ENCODE measurements around the gene CAPSL.
"Not testable (repeated sequence)": the region's sequence is repeated elsewhere in the genome, so short reads cannot be mapped to it uniquely, and the experiment has no call there.

The CAPSL gene

GRCh38 chr5:35938568-35939227 lies at the start of gene CAPSL:
TSS of gene CAPSL (minus strand) at chr5:35938622. CDS start at chr5:35921120, 17,502 bp downstream.
- no peak for DNase-seq

GRCh38 chr5:35987776-35988175 lies 49.4 kb upstream of the CAPSL start:
- no peak for DNase-seq

DNA sequence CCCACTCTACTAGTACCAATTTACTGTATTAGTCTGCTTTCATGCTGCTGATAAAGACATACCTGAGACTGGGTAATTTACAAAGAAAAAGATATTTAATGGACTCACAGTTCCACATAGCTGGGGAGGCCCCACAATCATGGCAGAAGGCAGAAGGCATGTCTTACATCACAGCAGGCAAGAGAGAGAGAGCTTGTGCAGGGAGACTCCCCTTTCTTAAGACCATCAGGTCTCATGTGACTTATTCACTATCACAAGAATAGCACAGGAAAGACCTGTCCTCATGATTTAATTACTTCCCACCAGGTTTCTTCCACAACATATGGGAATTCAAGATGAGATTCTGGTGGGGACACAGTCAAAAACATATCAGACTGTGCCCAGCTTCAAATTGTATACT lies 41.3 kb upstream of the CAPSL start:
- peak; percentile 21 for DNase-seq

DNA sequence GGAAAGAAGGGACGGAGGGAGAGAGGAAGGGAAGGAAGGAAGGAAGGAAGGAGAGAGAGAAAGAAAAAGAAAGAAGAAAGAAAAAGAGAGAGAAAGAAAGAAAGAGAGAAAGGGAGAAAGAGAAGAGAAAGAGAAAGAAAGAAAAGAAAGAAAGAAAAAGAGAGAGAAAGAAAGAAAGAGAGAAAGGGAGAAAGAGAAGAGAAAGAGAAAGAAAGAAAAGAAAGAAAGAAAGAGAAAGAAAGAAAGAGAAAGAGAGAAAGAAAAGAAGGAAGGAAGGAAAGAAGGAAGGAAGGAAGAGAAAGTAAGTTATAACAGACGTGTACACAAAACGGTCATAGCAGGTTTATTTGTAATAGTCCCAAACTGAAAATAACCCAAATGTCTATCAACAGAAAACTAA lies 38.4 kb upstream of the CAPSL start:
- not testable (repeated sequence) for DNase-seq

DNA sequence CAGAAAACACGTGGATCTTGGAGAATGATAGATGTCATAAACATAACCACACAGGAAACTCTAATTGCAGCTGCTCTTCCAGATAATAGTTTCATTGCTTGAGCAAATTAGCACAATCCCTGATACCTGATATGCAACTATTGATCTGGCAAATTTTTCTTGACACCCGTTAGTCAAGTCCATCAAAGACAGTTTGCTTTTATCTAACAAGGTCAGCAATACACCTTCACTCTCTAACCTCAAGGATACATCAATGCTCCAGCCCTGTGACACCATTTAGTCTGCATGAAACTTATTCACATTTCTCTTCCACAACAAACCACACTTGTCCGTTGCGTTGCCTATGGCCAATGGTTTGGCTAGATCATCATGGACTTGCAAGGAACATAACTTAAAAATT lies 36.1 kb upstream of the CAPSL start:
- DNase-seq: no peak

DNA sequence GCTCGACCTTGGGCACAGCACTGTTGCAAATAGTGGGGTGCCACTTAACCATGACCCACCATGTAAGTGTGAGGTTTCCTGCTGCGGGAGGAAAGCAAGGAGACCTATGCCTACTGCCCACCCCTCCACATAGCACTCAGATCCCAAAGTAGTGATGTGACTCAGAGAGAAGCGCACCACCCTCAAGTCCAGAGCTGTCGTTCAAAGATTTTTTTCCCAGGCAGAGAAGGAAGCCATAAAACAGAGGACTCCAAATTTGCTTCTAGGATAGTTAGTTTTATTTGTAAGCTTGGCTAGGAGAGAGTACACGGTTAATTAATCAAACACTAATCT lies 33.4 kb upstream of the CAPSL start:
- no peak for DNase-seq

DNA sequence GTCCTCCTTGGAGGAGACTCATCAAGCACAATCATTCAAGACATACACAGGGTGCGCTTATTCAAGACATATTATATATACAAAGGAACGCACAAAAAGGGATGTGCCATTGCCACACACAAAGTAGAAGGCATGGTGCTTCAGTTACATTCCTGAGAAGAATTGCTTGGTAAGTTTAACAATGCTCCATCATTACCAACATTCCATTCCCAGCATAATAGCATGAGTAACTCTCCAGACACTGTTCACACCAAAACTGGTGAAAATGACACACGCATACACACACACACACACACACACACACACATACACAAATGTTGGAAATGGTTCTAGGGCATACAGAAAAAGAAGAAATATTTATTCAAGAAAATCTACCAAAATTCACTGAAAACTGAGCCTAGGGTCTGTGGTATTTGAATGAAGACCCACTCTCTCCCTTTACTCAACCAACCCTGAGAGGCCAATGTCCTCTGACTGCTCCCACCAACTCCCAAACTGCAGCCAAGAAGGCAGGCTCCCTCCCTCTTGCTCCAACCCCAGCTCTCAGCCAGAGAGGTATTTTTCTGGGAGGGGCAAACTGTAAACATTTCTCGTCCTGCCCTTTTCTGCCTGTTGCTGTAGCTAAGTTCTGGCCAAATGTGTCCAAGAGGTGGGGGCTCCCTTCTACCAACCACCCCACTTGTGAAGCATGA lies 32.9 kb upstream of the CAPSL start:
- DNase-seq: no peak

DNA sequence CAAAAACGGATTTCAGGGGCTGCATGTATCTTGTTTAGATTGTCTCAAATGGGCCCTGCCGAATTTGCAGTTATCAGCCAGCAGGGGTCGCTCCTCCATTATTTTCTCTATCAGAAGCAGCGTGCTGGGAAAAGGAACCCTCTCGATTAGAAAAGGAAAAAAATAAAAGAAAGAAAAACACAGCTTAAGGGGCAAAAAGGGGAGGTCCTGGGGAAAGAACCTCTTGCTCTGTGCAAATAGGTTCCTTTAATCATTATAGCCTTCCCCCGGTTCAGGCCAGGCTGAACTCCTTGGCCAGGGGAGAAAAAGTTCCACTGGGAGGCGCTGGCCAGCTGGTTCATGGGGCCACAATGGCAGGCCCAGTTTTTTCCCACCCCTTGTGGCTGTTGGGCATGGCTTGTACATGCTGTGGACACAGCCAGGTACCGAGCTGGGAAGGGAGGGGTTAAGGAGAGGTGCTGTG lies 25.0 kb upstream of the CAPSL start:
- DNase-seq: peak; percentile 30

DNA sequence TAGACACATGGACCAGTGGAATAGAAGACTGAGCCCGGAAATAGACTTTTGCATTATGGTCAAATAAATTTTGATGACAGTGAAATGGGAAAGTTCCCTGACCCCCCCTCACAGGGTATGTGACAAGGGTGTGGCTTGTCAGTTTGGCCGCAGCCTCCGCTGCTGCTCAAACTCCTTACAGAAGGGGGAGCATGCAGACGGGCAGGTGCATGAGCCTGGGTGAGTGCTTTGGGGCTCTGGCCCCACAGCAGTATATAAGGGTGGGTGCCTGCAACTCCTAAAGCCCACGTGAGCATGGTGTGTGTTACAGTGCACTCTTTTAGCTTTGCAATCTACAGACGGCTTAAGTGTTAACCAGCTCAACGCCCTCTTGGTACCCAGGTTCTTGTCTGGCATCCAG lies 21.9 kb upstream of the CAPSL start:
- no peak for DNase-seq

DNA sequence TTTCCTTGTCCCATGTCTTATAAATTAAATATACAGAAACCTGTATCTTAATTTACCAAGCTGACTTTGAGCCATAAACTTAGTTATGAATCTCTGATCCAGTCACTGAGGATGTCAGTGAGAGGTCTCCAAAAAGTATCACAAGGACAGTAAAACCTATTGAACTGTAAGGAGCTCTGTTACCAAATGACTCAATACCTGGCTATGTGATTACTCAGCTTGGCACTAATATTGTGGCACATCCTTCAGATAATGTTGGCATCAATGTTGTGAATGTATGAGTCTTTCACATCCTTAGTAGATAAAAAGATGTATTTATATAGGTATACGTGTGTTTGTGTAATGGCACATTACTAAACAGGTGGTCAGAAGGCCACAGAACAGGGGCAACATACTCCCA lies 18.0 kb upstream of the CAPSL start:
- no peak for DNase-seq

DNA sequence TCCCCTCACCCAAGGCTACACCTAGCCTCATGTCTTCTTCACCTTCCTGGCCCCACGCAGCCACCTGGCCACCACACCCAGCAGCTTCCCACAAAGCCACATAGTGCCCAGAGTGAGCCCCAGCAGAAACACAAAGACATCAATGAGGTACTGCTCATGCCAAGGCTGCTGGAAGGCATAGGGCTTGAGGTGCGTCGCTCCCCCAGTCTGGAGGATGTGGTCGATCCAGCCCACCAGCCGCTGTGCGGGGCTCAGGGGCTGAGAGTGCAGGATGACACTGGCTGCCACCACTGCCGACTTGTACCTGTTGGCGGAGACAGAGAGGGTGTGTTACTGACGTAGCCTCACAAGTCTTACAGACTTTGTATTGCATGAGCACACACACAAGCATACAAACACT lies 15.8 kb upstream of the CAPSL start:
- DNase-seq: no peak

- DNase-seq: no peak
Observed at GRCh38 chr5:35947085-35947484, 8.7 kb upstream of the CAPSL start.

DNA sequence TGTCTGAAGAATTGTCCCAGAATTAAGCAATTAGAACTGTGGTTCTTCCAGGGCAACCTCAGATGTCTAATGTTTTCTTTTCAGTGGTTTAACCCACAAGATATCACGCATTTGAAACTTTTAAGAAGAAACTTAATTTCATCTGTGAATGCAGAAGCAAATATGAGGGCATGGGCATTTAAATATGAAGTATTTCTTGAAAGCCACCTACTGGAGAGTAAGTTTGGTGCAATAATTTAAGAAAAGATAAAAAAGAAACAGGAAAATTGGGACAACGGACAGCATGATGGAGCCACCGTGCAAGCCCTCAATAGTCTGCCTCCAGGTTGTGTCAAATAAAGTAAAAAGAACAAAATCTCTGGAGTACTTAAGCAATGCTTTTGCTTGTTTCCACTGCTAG lies 1.2 kb upstream of the CAPSL start:
- no peak for DNase-seq

DNA sequence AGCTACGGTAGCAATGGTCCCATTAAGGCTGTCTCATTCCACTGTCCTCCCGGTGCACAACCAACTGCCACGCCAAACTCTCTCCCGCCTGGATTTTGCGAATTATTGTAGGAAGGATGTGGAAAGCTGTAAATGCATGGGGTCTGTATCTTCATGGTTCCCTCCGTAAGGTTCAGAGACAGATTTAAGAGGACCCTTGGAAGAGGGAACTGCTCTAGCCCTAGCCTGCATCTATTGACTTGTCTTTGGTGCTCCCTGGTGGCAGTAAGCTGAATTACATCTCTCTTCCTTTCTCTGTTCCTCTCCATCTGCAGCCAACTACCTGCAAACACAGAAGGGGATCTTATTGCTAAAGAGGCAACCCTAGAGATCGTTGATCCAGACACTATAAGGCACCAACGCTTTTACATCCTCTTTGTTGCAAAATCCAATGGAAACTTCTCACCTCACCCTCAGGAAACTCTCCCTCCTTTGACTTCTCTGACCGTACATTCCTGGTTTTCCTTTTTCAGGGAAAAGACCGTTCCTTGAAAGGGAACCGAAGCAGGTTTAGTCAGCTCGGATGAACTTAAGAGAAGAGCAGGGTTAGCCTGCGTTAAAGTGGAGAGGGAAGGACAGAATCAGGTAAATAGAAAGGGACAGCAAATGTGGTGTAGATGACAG lies 11.9 kb downstream of the CAPSL start:
- peak; percentile 57 for DNase-seq

GRCh38 chr5:35924950-35925722 lies 13.3 kb downstream of the CAPSL start:
- peak; percentile 80 for DNase-seq

DNA sequence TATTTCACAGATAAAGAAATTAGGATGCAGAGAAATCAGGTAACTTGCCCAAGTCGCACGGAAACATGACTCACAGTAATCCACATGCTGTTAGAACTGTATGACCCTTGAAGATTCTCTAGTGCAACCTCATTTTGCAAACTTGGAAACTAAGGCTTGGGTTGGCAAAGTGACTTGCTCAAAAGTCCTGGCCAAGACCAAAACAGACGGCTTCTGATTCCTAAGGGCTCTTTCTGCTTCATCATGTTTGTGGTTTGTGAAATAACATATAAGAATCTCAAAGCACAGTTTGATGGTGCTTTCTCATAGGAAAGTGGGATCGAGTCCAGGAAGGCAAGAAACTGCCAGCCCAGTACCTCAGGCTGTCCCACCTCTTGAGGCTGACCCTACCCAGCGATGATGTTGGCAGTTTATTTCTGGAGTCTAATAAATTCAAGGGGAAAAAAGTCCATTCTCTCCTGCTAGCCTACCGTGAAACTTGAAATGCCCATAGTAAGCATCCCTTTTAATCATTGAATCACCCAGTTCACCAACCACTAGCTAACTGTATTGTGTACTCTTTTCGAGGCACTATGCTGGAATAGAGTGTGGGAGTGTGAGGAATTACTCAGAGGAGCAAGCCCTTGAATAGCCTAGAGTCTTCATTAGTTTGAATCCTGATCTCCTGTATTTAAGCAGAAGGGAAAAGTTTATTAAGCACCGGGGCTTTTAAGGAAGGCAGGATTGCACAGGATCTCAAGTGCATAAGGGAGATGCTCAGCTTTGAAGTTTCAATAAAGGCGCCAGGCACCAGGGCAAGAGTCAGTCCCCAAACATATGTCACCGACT lies 14.1 kb downstream of the CAPSL start:
- DNase-seq: no peak

GRCh38 chr5:35922468-35922867 lies 16.0 kb downstream of the CAPSL start:
- no peak for DNase-seq

GRCh38 chr5:35921930-35922329 lies 16.5 kb downstream of the CAPSL start:
- no peak for DNase-seq

DNA sequence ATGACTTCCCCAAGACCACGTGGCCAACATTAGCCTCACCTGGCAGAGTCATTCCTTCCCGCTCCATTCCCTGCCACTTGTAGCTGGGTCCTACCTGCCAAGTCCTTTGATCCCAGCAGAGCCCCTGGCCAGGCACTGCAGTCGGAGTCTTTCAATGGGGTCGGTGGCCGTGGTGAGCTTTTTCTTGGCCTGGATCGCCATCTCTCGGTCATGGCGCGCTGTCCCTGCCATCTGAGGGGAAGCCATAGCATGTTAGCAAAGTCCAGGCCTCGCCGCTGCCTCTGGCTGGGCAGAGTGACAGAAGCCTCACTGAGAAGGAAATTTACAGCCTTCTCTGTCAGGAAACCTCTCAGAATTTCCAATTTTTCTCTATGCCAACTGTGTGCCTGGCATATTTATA lies 17.5 kb downstream of the CAPSL start:
- no peak for DNase-seq

- DNase-seq: no peak
Observed at GRCh38 chr5:35919191-35919590, 19.2 kb downstream of the CAPSL start.

DNA sequence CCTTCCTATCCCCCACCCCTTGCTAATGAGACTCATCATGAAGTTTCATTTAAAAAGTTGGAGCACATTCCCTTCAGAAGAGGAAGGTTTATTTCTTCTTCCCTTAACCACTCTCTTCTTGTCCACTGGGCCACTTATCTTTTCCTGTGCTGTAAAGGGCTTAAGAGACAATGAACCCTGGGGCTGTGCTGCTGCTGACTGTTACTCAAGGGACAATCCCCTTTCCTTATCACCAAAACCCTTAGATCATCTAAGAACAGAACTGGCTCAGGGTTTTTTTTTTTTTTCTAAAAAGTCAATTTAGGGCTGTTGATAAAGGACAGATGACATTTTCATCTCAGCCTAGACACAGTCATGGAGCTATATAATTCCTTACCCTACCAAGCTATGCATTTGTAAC lies 29.6 kb downstream of the CAPSL start:
- DNase-seq: no peak

DNA sequence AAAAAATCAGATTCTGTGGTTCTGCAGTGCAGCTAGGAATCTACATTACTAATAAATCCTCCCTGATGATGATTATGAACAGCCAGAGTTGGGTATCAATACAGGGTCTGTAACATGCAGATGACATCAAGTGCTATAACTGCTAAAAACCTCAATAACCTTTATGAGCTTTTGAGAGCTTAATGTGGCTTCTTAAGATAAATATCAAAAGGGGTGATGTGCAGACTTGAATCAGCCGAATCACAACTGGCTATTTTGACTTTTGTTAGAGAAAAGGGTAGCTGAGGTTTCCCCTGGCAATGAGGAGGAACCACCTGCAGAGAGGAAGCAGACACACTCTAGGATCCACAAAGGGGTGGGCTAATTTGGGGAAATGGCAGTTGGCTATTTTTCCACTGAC lies 30.2 kb downstream of the CAPSL start:
- DNase-seq: no peak

All from inflammatory macrophage treated with lipopolysaccharide for 4 hours (primary cell).